ENCODE data around the gene PMEL.

Gene PMEL

DNA sequence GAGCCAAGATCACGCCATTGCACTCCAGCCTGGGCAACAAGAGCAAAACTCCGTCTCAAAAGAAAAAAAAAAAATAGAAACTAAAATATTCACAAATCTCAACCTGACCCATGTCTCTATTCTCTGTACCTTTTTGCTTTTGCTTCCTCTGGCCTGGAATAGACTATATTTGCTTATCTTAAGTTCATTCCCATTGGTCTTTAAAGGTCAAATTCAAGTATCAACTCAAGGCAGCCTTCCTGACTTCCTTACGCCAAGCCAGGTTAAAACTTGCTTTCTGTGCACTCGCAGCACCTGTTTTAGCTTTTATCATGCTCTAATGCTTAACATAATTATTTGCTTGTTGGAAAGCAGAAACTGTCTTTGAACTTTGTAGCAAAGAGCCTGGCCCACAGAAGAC, 52.9 kb downstream of the PMEL start:
- no peak for DNase-seq

DNA sequence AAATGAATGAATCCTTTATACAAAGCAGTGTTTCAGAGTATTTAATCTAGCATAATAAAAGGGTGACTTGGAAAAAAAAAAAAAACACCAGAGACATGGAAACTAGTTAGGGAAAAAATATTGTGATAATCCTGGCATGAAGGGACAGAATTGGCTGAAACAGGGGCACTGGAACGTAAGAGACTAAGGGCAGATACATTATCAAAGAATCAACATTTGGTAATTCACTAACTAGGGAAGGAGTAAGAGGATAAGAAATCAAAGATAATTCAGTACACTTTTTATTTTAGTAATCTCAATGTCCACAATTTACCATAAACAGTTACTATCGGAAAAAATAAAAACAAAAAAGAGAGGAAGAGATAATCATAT, 56.3 kb downstream of the PMEL start:
- DNase-seq, result no peak

DNA sequence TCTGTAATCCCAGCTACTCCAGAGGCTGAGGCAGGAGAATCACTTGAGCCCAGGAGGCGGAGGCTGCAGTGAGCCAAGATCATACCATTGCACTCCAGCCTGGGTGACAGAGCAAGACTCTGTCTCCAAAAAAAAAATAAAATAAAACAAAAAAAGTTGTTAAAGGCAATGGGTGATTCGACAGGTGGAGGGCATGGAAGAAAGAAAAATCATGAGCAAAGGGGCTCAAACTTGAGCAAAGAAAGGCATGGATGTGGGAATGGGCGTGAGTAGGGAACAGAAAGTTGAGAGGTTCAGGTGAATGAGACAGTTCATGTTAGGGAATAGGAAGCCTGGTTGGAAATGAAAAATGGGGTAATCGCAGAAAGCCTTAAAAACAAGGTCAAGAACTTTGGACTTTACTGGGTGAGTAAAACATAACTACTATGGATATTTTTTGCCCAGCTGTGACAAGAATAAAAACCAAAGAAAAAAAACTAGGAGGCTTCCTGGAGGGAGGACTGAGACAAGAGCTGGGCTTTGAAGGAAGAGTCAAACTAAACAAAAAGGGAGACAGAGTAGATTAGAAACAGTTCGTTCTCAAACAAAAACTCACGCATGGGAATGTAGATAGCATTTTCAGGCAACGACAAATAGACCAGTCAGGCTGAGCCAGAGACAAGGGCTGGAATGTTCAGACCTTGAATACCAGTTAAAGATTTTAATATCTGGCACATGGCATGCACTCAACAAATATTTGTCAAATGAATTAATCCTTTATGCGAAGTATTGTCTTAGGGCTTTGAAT, 56.9 kb downstream of the PMEL start:
- DNase-seq, result no peak

- DNase-seq, result no peak
These were observed 59.8 kb downstream of the PMEL start for GRCh38 chr12:55906056-55906455.
